GM19351 (cell line): ENCODE measurements around the gene CCDC27.
"Not testable (repeated sequence)": the region's sequence is repeated elsewhere in the genome, so short reads cannot be mapped to it uniquely, and the experiment has no call there.

Source experiments
- ATAC-seq: cut with Tn5 transposase; IDR thresholded peaks from one replicate; pipeline ENCODE4 v1.9.1; 2021; ENCODE audit warnings: mild to moderate bottlenecking, moderate library complexity; ENCODE audit not compliant: unreplicated experiment

The CCDC27 gene

GRCh38 chr1:3788756-3789420 is 36.6 kb downstream of the CCDC27 start:
- no peak for ATAC-seq

DNA sequence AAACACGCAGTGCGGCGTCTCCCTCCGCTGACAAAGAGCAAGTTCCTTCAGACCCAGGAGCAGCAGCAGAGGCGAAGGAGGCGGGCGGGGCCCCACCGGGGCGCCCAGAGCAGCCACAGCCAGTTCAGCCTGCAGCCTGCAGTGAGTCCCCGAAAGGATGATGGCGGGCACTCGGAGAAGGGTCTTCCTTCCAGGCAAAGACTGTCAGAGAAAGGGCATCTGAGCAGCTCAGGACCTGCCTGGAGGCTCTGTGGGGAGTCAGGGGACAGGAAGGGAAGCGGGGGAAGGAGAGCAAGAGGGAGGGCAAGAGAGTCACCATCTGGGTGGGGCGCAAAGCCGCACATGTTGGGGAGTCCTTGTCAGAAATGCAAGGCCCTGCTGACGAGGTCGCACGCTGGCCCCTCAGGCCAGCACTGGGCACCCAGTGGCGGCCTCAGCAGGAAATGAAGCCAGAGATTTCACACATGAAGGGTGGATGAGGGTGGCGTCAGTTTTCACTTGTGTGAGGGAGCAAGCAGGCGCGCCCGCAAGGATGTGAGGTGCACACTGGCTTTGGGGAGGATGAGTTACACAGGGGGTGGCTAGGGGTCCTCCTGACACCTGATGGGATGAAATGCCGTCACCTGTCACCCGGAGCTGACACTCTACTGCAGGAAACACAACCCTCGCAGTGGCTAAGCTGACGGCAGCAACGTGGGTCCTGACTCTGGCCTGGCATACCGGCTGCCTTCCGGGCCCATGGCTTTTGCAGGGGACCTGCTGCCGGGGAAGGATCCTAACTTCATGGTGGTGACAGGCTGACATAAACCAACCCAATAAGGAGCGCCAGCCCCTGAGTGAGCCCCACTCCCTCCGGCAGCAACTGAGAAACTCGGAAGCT is 37.4 kb downstream of the CCDC27 start:
- ATAC-seq: no peak

DNA sequence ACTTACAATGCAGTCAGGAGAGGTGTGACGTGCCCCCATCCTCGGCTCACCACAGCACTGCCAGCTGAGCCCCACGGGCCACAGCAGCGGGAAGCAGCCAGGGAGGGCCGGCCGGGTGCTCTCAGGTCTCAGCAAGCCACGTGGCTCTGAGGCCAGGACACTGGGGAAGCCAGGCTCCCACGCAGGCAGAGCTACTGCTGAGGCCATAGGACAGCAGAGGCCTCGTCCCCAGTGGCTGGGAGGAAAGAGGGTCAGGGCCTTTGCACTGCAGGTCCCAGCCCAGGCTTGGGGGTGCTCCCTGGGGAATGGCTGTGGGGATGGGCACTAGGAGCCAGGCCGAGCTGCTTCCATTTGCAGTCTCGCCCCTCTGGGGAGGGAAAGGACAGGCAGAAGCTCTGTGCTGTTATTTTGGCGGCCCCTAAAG is 38.3 kb downstream of the CCDC27 start:
- ATAC-seq: no peak

GRCh38 chr1:3790952-3791351 is 38.7 kb downstream of the CCDC27 start:
- ATAC-seq: no peak

DNA sequence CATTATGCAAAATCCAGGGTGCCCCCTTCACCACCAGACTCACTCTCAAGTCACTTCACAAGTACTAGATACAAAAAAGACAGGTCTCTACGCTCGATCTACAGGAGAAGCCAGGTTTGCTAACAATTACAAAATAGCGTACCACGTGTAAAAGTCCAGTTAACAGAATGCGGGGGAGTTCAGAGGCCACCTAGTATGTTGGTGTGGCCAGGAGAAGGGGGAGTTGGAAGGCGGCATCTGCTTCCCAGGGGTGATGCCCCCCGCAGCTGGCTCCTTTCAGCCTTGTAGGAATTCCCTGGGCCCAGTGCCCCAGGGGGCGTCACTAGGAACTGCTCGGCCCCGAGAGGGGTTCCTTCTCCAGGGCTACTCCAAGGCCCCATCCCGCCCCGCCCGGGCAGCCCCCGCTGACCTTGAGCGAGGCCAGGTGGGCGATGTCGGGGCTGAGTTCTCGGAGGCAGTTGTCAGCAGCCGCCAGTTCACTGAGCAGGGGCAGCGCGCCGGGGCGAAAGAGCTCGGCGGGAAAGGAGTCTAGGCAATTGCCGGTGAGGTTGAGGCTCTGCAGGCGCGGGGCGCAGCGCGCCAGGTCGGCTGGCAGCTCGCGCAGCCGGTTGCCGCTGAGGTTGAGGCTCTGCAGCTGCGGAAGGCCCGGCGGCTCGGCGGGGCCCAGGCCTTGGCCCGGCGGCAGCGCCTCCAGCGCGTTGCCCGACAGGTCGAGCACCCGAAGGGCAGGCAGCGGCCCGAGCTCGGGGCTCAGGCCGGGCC is 43.4 kb downstream of the CCDC27 start:
- peak; percentile 19 for ATAC-seq

- peak; percentile 98 for ATAC-seq
These were observed 44.2 kb downstream of the CCDC27 start, which contains the start of gene LRRC47 for GRCh38 chr1:3796215-3797061. Gene LRRC47 (minus strand): TSS chr1:3796498. CDS start chr1:3796476, 22 bp downstream.

GRCh38 chr1:3799976-3800685 is 47.9 kb downstream of the CCDC27 start:
- ATAC-seq: no peak

- ATAC-seq: not testable (repeated sequence)
These were observed 48.5 kb downstream of the CCDC27 start for GRCh38 chr1:3800795-3801194.

GRCh38 chr1:3803905-3804626 is 51.8 kb downstream of the CCDC27 start:
- no peak for ATAC-seq

DNA sequence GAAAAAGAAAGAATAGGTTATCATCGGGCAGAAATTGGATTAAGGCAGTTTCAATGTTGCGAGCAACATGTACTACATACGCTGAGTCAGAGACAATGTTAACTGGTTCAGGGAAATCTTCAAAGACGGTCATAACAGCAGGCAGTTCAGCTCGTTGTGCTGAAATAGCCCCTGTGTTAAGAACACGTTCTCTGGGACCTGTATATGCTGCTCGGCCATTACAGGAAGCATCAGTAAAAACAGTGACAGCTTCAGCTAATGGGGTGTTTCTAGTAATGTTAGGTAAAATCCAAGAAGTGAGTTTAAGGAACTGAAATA is 52.3 kb downstream of the CCDC27 start:
- not testable (repeated sequence) for ATAC-seq

- ATAC-seq: no peak
These were observed 52.8 kb downstream of the CCDC27 start for GRCh38 chr1:3805038-3805437.

GRCh38 chr1:3807769-3808168 is 55.5 kb downstream of the CCDC27 start:
- no peak for ATAC-seq

DNA sequence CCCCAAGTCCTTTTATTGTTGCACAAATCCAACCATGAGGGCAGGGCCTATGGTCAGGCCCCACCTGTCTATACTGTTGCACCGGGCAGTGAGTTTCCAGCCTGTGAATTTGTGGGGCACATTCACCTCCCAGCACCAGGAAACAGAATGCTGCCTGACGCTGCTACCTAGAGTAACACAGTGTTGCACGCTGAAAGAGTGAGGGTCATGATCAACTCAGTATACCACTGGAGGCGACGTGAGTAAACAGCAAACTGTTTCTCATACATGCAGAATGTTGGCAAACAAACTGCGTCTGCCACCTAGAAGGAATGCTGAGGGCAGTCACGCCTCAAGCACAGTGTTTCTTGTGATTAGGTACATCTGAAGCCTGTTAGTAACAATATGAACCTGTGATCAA is 57.4 kb downstream of the CCDC27 start:
- no peak for ATAC-seq

DNA sequence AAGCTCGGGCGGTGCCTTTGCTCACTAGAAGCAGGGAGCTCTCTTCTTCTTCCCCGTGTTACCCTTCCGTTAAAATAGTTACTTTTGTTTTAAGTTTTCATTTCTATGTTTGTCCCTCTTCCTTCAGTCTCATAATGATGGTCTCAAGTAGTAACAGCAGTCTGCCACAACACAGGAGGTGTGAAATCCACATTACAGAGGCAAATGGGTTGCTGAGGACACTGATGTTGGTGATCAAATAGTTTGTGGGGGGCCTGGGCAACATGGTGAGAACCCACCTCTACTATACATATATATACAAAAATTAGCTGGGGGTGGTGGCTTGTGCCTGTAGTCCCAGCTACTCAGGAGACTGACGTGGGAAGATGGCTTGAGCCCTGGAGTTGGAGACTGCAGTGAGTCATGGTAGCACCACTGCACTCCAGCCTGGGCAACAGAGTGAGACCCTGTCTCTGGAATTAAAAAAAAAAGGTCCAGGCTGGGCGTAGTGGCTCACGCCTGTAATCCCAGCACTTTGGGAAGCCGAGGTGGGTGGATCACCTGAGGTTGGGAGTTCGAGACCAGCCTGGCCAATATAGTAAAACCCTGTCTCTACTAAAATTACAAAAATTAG is 58.0 kb downstream of the CCDC27 start:
- ATAC-seq: not testable (repeated sequence)

GRCh38 chr1:3811595-3811911 is 59.3 kb downstream of the CCDC27 start:
- no peak for ATAC-seq

- no peak for ATAC-seq
These were observed 61.8 kb downstream of the CCDC27 start for GRCh38 chr1:3814065-3814464.

GRCh38 chr1:3814771-3815561 is 62.7 kb downstream of the CCDC27 start:
- no peak for ATAC-seq
